ENCODE results near the gene CDKN1A.
"Not testable (repeated sequence)": the region's sequence is repeated elsewhere in the genome, so short reads cannot be mapped to it uniquely, and the experiment has no call there.

Gene CDKN1A

DNA sequence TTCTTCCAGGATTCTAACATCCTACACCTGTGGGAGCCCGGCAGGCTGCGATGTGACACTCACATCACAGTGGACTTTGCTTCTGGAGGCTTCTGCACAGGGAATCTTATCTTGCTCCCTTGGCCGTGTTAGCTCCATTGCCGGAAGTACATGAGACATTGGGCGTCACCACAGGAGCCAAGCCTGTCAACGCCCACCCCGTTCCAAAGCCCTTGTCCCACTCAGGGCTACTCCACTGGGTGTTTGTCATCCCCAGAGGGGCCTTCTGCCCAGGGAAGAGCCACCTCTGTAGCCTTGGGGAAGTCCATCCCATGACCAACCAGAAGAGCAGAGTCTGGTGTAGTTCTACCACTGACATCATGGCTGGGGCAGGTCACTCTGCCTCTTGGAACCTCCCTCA lies 20.8 kb downstream of the CDKN1A start:
- no peak for DNase-seq

DNA sequence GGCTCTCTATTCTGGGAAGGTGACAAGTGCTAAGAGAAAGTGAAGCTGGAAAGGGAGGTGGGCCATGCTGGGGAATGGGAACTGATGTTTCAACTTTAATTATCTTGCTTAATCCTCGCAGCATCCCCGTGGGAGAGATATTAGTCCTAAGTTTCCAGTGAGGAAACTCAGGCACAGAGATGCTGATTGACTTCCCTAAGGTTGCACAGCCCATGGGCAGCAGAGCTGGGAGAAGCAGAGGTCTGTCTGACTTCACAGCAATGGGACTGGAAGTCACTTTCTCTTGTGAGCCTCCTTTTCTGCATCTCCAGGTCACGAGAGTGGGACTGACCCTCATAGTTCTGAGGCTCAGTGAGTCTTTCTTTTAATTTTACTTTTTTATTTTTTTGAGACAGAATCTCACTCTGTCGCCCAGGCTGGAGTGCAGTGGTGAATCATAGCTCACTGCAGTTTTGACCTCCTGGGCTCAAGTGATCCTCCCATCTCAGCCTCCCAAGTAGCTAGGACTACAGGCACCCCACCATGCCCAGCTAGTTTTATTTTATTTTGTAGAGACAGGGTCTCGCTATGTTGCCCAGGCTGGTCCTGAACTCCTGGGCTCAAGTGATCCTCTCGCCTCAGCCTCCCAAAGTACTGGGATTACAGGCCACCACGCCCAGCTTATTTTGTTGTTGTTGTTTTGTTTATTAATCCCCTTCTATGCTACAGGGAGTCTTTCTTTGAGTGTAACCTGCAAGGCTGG lies 21.7 kb downstream of the CDKN1A start:
- DNase-seq = no peak

DNA sequence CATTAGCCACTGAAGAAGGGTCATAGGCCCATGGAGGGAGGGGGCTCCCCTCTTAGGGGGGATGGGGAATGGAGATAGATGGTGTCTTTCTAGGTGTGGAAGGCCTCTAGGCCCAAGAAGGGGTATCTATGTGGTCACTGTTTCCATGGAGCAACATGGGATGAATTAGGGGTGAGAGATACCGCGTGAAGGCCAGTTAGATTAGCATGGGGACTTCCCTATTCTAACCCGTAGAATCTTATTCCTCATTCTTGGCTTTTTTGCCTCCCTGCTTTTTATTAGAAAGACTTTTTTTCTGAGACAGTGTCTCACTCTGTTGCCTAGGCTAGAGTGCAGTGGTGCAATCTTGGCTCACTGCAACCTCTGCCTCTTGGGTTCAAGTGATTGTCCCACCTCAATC lies 22.3 kb downstream of the CDKN1A start:
- DNase-seq = no peak

DNA sequence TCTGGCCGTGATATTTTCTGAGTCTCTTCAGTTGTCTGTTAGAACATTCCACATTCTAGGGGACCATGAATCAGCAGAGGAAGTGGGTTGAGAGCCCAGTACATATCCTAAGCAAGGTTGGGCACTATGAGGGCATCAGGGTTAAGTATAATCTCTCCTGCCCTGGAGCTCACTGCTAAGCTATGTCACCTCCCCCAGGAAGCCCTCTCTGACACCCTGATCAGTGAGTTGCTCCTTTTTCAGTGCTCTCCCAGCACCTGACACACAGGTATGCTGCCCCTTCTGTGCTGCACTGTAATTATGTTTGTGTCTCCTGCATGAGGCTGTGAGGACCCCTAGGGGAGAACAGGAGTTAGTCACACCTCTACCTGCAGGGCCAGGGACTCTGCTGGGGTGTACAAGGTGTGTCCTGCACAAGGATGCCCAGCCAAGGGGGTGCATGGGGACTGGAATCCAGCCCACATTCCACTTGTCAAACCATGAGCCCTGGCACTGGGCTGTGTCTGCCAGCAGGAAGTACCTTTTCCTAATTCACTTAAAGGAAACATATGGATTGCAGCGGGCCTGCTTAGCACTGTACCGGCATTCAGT lies 23.0 kb downstream of the CDKN1A start:
- DNase-seq = no peak

DNA sequence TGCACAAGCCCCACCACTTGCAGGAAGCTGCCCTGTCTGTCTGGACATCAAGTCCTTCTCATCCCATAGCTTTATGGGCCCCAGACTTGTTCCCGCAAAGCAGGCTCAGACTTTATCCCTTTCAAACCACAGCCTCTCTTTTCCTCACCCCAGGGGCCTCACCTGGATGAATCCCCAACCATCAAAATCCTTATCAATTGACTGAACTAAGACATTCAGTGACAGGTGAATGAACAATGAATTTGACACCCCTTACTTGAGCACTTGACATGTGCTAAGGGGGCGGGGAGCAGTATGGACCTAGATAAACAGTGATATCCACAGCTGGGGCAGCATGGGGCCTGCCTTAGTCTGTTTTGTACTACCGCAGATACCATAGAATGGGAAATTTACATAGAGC lies 24.1 kb downstream of the CDKN1A start:
- no peak for DNase-seq

DNA sequence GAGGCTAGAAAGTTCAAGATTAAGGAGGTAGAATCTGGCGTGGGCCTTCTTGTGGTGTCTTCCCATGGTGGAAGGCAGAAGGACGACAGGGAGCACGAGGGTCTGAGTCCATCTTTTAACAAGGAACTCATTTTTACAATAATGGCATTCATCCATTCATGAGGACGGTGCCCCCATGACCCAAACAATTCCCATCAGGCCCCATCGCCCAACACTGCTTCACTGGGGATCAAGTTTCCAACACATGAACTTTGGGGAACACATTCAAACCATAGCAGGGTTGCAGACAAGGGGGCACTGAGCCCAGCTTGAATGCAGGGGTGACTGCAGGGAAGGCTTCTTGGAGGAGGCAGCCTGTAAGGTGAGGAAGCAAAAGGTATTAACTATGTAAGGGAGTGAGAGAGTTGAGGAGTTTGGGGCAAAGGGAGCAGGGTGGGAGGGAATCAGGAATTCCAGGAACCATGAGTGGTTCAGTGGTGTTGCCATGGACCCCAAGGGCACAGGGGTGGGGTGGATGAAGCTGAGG lies 24.6 kb downstream of the CDKN1A start:
- no peak for DNase-seq

DNA sequence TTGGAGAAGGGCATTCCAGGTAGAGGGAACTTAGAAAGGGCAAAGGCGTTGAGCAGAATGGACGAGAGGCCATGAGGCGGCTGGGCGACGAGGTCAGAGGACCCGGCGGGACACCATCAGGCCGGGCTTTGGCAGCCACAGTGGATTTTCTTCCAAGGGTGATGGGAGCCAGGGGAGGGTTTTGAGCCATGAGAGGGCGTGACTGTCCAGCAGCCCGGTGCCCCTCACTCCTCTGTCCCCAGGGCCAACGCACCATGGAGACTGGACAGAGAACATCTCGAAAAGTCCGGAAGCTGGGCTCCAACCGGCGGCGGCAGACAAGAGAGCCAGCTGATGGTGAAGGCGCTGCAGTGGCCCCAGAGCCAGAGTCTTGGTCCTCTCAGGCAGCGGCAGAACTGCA lies 25.5 kb downstream of the CDKN1A start:
- DNase-seq = no peak

DNA sequence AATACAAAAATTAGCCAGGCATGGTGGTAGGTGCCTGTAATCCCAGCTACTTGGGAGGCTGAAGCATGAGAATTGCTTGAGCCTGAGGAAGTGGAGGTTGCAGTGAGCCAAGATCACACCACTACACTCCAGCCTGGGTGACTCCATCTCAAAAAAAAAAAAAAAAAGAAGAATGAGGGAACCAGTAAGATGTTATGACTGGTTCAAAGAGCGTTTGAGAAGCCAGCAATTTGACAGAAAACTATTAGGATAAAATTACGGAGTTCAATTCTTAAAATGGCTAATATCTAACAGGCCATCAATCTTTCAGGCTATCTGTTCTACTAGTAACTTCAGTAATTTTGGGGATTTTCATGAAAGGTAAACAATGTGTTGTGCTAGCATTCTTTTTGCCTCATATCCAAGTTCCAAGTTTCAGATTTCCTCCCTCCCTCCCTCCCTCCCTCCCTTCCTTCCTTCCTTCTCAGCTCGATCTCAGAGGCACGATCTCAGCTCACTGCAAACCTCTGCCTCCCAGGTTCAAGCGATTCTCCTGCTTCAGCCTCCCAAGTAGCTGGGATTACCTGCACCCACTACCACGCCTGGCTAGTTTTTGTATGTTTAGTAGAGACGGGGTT lies 26.6 kb downstream of the CDKN1A start:
- not testable (repeated sequence) for DNase-seq

DNA sequence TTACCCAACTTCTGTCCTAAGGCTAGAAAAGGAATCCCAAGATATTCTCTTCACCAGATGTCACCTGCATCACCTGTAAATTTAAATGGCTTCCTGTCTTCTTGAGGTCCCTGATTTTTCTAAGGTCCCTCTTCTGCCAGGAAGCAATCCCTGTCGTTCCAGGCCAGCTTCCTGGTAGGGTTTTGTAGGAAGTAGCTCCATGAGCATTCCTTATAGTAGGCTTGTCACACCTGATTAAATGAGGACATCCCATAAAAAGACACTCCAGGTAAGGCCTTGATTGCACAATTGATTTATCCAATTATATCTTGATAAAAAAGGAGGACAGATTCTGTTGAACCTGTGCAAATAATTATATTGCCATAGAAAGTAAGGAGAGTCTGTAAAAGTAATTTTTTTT lies 27.8 kb downstream of the CDKN1A start:
- DNase-seq = no peak

DNA sequence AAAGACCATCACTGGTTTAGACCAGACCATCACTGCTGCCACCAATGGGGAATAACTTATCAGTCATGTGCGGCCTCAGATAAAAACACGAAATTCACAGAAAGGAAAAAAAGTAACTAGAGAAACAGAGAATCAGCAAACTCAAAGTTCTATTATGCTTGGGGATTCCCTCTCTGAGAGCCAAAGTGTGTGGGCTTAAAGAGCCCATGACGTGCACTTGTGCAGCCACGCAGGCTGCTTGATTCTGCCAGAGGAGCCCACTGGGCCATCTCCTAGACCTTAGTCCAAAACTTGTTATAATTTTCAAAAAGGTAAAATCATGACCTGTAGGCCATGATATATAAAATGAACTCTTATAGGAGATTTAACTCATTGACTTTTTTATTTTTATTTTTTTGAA lies 34.3 kb downstream of the CDKN1A start:
- no peak for DNase-seq

DNA sequence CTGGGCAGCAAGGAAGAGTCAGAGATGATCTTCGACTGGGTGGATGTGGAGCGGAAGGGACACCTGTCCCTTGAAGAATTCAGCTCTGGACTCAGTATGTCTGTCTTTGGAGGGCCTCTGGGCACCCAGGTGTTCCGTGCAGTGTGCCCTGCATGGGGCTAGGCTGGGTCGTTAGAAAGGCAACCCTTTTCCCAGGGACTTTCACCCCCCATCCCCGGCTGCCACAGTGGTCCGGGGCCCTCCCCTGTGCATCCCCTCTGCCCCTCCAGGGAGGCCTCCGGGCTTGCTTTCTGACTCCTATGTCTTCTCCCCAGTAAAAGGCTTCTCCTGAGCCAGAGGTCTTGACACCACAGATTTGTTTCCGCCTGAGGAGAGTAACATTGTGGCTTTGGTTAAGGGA lies 35.3 kb downstream of the CDKN1A start:
- DNase-seq = no peak

DNA sequence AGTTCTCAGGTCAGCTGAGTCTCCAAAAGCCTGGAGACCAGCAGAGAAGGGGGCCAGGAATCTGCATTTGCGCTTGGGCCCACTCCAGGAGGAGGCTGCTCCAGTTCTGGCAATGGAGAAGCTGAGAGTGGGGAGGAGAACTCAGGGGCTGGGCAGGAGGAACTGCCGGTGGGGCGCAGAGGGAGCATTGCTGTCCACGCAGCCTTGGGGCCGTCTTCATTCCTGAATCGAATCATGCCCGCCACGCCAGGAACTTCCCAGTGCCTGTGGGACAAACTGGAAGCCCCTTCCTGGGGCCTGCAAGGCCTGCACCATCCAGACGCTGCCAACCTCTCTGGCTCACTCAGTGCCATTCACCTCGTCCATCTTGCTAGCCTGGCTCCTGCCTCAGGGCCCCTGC lies 36.0 kb downstream of the CDKN1A start:
- DNase-seq = no peak

DNA sequence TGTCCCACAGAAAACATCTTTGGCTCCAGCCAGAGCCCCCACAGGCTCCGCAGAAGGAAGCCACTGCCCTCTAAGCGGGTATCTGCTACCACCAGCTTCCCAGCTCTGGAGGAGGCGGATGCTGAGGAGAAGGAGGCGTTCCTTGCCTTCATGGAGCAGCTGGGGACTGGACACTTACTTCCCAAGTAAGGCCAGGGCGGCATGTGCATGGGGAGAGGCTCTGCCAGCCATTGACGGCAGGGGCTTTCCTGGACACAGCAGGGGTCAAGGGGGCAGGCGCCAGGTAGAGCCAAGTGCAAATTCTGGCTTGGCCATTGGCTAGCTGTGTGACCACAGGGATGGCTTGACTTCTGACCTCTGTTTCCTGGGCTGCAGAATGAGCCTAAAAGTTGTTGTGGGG lies 37.0 kb downstream of the CDKN1A start:
- no peak for DNase-seq

DNA sequence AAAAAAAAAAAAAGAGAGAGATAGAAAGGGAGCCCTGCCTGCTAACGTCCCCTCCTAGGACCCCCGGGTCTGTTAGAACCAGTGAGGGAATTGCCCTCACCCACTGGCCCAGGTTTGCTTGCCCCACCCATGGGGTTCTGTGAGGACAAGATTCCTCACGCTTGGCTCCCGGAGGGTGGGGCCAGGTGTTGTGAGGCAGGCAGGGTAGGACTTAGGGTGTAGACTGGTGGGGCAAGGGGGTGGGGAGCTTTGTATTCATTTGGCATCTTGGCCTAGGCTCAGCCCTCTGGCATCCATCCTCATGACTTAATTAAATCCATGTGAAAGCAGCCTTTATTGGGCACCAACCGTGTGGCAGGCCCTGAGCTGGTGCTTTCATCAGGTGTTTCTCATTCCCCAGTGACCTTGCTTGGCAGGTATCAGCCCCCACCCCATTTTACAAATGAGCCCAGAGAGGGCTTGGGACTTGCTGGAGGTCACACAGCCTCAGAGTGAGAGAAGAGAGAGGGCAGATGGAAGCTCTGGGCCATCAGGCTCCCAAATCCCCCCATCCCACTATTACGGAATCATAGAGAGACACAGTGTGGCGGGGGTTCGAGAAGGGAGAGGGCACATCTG lies 38.1 kb downstream of the CDKN1A start:
- no peak for DNase-seq

DNA sequence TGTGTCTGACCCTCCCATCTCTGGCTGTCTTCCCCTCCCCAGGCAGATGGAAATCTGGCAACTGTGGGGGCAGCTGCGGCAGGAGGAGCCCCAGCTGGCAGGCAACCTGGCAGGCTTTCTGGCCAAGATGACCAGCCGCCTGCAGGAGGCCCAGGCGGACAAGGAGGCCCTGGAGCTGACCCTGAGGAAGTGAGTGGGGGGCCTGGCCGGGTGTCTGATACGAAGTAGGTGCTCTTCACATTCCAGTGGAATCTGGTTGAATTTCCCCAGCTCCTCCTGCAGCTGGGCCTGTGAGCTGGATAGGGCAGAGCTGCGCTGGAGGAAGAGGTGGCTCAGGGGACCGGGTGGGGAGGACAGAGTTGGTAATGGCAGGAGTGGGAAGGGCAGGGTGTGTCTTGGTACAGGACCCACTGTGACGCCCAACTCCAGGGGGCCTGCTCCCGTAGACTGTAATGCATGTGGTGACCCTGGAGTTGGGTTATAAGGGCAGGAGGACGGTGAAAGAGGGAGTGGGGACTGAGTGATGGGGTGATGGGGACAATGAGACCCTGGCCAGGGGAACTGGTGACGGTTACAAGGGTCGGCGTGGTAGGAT lies 38.8 kb downstream of the CDKN1A start:
- no peak for DNase-seq

DNA sequence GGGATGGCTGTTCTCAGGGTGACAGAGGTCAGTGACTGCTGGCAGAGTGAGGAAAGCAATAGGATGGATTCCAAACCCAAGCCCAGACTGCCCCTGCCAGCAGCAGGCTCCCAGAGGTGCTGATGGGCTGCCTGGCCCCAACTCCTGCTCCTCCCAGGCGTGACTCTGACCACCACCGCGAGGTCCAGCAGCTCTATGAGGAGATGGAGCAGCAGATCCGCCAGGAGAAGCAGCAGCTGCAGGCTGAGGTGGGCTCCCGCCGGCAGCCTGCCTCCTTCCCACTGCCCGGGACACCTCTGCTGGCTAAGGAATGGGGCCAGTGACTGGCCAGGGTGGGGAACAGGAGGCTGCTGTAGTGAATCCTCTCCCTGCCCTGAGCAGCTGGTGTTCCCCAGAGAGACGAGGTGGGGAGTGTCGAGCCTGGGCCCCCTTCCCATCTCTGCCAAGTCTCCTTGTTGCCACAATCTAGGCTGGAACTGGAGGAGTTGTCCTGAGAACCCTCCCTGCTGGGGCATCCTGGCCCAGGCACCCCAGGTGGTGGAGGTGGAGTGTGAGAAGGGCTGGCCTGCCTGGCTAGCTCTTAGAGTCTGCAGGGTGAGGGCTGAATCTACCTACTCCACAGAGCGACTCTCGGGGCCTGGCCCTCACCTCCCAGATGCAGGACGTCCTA lies 39.5 kb downstream of the CDKN1A start:
- no peak for DNase-seq

DNA sequence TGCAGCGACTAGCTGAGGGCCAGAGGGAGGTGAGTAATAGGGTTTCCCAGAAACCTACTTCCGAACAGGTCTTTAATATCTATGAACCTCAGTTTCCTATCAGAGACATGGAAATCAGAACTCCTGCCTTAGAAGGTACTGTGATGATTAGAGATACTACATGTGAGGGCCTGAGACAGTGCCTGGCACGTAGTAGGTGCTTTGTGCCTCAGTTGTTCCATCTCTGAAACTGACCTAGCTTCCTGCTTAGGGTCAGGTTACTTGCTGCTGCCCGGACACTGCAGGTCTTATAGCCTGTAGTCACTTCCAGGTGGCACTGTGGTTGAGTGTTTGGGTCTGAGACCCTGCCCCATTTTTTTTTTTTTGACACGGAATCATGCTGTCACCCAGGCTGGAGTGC lies 40.0 kb downstream of the CDKN1A start:
- no peak for DNase-seq

DNA sequence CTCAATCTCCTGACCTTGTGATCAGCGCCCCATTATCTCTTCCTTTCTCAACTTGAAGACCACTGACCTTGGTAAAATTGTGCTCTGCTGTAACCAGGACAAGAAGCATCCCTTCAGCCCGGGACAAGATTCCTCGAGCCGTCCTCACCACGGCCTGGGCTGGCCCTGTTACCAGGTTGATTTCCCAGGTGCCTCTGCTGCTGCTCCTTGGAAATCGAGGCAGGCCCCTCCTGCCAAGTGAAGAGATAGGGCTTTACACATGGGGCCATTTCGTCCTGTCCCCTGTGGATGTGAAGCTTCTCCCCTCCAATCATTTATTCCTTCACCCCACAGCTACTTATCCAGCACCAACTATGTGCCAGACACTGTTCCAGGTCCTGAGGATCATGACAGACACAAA lies 40.6 kb downstream of the CDKN1A start:
- no peak for DNase-seq

DNA sequence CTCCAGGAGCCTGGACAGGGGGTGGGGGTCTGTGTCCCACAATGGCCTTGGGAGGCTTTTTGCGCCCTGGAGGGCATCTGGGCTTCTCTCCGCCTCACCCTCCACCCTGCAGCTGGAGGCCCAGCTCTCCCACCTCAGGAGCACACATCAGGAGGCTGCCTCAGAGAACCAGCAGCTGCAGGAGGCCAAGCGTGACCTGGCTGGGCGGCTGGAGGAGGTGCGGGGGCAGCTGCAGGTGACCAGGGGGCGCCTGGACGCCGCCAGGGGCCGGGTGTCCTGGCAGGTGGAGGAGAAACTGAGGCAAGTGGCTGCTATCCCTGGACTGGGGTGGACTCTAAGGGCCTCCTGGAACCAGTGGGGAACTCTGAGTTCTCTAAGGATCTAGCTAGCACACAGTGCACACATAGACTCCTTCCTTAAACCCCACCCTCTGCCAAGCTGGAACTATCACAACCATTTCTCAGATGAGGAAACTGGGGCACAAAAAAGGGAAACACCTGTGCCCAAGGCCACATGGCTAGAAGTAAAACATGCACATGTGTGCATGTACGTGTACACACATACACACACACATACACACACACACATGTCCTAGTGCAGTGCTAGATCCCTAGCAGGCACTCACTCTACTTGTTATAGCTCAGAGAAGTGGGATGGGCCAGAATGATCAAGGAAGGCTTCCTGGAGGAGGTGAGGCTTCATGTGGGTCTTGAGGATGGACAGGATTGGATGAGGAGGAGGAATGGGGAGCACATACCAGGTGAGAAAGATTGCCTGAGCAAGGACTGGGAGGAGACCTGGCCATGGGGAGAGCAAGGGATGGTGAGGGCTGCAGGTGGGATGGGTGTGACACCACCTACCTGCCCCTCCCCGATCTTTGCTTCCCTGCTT lies 42.0 kb downstream of the CDKN1A start:
- DNase-seq = no peak

DNA sequence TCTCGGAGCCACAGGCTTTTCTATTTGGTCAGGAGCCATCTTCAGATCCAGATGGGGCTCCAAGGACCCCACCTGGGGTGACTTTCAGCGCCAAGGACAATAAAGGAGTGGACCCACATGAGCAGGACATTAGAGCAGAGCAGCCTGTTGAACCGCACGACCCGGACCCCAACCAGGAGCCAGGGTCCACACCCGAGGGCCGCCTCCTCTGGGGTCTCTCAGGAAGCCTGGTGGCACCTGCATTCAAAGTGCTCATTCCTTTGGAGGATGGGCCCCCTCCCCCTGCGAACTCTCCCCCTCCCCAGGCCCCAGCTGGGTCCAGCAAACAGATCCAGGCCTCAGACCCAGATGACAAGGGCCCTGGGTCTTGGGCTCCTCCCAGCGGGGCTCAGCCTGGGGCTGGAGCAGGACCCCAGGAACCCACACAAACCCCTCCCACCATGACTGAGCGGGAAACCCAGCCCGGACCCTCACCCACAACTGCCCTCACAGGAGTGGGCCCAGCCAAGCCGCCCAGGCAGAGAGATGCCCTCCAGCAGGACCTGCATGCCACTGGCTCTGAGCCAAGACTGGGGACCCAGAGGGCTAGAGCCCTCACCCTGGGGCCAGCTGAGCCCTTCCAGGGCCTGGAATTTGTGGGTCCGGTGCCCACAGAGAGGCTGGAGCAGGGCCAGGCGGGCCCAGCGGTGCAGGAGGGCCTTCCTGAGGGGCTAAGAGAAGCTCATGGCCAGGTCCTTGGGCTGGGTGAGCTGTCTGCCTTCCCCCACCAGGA lies 43.0 kb downstream of the CDKN1A start:
- DNase-seq = no peak

DNA sequence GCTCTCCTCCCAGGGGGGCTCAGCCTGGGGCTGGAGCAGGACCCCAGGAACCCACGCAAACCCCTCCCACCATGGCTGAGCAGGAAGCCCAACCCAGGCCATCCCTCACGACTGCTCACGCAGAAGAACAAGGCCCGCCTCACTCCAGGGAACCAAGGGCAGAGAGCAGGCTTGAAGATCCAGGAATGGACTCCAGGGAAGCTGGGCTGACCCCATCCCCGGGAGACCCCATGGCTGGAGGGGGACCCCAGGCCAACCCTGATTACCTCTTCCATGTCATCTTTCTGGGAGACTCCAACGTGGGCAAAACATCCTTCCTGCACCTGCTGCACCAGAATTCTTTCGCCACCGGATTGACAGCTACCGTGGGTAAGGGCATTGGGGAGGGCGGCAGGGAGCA lies 43.9 kb downstream of the CDKN1A start:
- no peak for DNase-seq
